Liver (tissue), 9 donors: ENCODE measurements around the gene HPS1. TPM values are rescaled to one million over a fixed set of nuclear protein-coding genes. Genes with fewer than 3 reads are reported as not detected.

ENCODE experiments used
- DNase-seq: peaks from one replicate; pipeline ENCODE4 v3.0.0-alpha.2; 2017; ENCODE audit warnings: low spot score
- H3K27ac ChIP-seq, 2 donors: one replicate each; pipeline ENCODE4 v1.7.0; 2013; ENCODE audit warnings: inconsistent platforms in 2 of 2, low read length in 2 of 2, control low read depth in 1 of 2, low read depth in 1 of 2, mild to moderate bottlenecking in 1 of 2
- H3K27me3 ChIP-seq, 4 donors: one replicate each; pipeline versions ENCODE4 v1.6.1 to v1.7.0; 2013; ENCODE audit warnings: low read length in 3 of 4, inconsistent platforms in 1 of 4, mild to moderate bottlenecking in 1 of 4, moderate library complexity in 1 of 4; ENCODE audit not compliant: control insufficient read depth in 4 of 4, insufficient read depth in 4 of 4
- H3K36me3 ChIP-seq, 4 donors: one replicate each; pipeline versions ENCODE4 v1.6.1 to v1.7.0; 2013; ENCODE audit warnings: low read length in 3 of 4, mild to moderate bottlenecking in 3 of 4, low read depth in 1 of 4, moderate library complexity in 1 of 4; ENCODE audit not compliant: control insufficient read depth in 4 of 4, insufficient read depth in 3 of 4
- H3K4me1 ChIP-seq, 4 donors: one replicate each; pipeline versions ENCODE4 v1.6.1 to v1.7.0; 2013; ENCODE audit warnings: low read length in 3 of 4, mild to moderate bottlenecking in 3 of 4, moderate library complexity in 1 of 4; ENCODE audit not compliant: control insufficient read depth in 4 of 4, insufficient read depth in 4 of 4
- H3K4me3 ChIP-seq, 3 donors: one replicate each; pipeline versions ENCODE4 v1.6.1 to v1.7.0; 2013; ENCODE audit warnings: low read length in 3 of 3, control low read depth in 1 of 3, low read depth in 1 of 3, mild to moderate bottlenecking in 1 of 3
- H3K9ac ChIP-seq, 2 donors: one replicate each; pipeline ENCODE4 v1.7.0; 2013; ENCODE audit warnings: low read length in 2 of 2, mild to moderate bottlenecking in 2 of 2, moderate library complexity in 2 of 2, control low read depth in 1 of 2, low read depth in 1 of 2
- H3K9me3 ChIP-seq, 4 donors: one replicate each; pipeline versions ENCODE4 v1.6.1 to v1.7.0; 2013; ENCODE audit warnings: low read length in 3 of 4; ENCODE audit not compliant: control insufficient read depth in 4 of 4
- ATF3 ChIP-seq: IDR thresholded peaks from 2 replicates; pipeline ENCODE4 v1.6.1; 2016; ENCODE audit warnings: antibody characterized with exemption
- FOXA2 ChIP-seq: IDR thresholded peaks from 2 replicates; pipeline ENCODE4 v1.6.1; 2016; ENCODE audit warnings: antibody characterized with exemption
- HNF4A ChIP-seq, 2 donors: conservative IDR thresholded peaks; 2 replicates each; pipeline ENCODE4 v1.6.1; 2016; ENCODE audit warnings: antibody characterized with exemption in 2 of 2, mild to moderate bottlenecking in 2 of 2
- HNF4G ChIP-seq: IDR thresholded peaks from 2 replicates; pipeline ENCODE4 v1.6.1; 2016; ENCODE audit warnings: antibody characterized with exemption
- JUND ChIP-seq, 2 donors: IDR thresholded peaks; 2 replicates each; pipeline ENCODE4 v1.6.1; 2016; ENCODE audit warnings: antibody characterized with exemption in 2 of 2
- MAX ChIP-seq: IDR thresholded peaks from 2 replicates; pipeline ENCODE4 v1.6.1; 2016; ENCODE audit warnings: antibody characterized with exemption
- RAD21 ChIP-seq, 2 donors: IDR thresholded peaks; 2 replicates each; pipeline ENCODE4 v1.6.1; 2016; ENCODE audit warnings: antibody characterized with exemption in 2 of 2, mild to moderate bottlenecking in 2 of 2
- REST ChIP-seq: IDR thresholded peaks from 2 replicates; pipeline ENCODE4 v1.6.1; 2016; ENCODE audit warnings: antibody characterized with exemption, mild to moderate bottlenecking
- RXRA ChIP-seq, 2 donors: IDR thresholded peaks; 2 replicates each; pipeline ENCODE4 v1.6.1; 2017 to 2018; ENCODE audit warnings: antibody characterized with exemption in 2 of 2, mild to moderate bottlenecking in 1 of 2
- SP1 ChIP-seq: IDR thresholded peaks from 2 replicates; pipeline ENCODE4 v1.6.1; 2018; ENCODE audit warnings: antibody characterized with exemption, mild to moderate bottlenecking
- YY1 ChIP-seq: IDR thresholded peaks from 2 replicates; pipeline ENCODE4 v1.6.1; 2016; ENCODE audit warnings: antibody characterized with exemption, mild to moderate bottlenecking
- WGBS: extraction: QIAGEN DNeasy Blood & Tissue Kit; methylation state at CpG from one replicate; pipeline ENCODE4 v1.1.7; 2013; 5-methylcytosine and 5-hydroxymethylcytosine counted together
- polyA plus RNA-seq, 2 donors: library from polyadenylated mRNA; stranded (reverse) in 1 of 2; unstranded in 1 of 2; fragments of 200-250 nt in 1 of 2; fragments of >200 nt in 1 of 2; fragmentation: Nextera tagmentation in 1 of 2; extraction: Ambion mirVana in 1 of 2; gene quantifications; one replicate each; pipeline versions ENCODE4 v1.2.1 to v1.2.3, GENCODE V29; 2013 to 2015
- total RNA-seq, 2 donors: library from RNA; depleted of rRNA; stranded (reverse); fragments of >200 nt; gene quantifications; one replicate each; pipeline ENCODE4 v1.2.3, GENCODE V29; 2014
- donor health status: healthy.
- donor health status: healthy.
- donor health status: healthy.
- donor health status: healthy.
- donor health status: healthy.

HPS1 gene
- total and polyA plus RNA-seq, 4 donors, result 19.9 to 56.7 (median 29.8) TPM

GRCh38 chr10:98433881-98434732, 12.6 kb downstream of the HPS1 start:
- Histone ChIP-seq H3K9me3 (no peaks in the 10 kb centered on the region), H3K36me3 (peaks cover 33 to 53% (median 47%) of the 10 kb centered on the region in 4 donors), H3K4me3 (no peak overlapping the region), H3K9ac (no peak overlapping the region), H3K27ac (no peak overlapping the region), H3K27me3 (no peaks in the 10 kb centered on the region), H3K4me1 (no peaks in the 10 kb centered on the region)
- TF ChIP-seq ATF3 (no peak), SP1 (no peak), HNF4G (no peak), RAD21 (IDR thresholded peaks at IDR 0.05) (no peak), MAX (no peak), REST (no peak), HNF4A (conservative IDR thresholded peaks at IDR 0.05) (no peak)
- WGBS, result 96% methylated on average over 21 of the region's 21 CpGs
- DNase-seq, result no peak

GRCh38 chr10:98433371-98433770, 13.4 kb downstream of the HPS1 start:
- DNase-seq, result no peak
- H3K4me1 ChIP-seq, result no peaks in the 10 kb centered on the region

More at GRCh38 chr10:98433371-98433770, 13.4 kb downstream of the HPS1 start:
- no peak overlapping the region for H3K27ac ChIP-seq
- TF ChIP-seq YY1, result no peak
- TF ChIP-seq FOXA2, result no peak
- no peak for TF ChIP-seq RXRA (IDR thresholded peaks at IDR 0.05)
- no peak for TF ChIP-seq ATF3
- TF ChIP-seq REST, result no peak
- TF ChIP-seq JUND (IDR thresholded peaks at IDR 0.05), result no peak
- no peak for TF ChIP-seq MAX
- TF ChIP-seq SP1, result no peak
- TF ChIP-seq RAD21 (IDR thresholded peaks at IDR 0.05), result no peak
- H3K9me3 ChIP-seq, result no peaks in the 10 kb centered on the region
- H3K27me3 ChIP-seq, result no peaks in the 10 kb centered on the region
- peaks cover 31 to 56% (median 49%) of the 10 kb centered on the region in 4 donors for H3K36me3 ChIP-seq
- no peak overlapping the region for H3K9ac ChIP-seq
- 100% methylated on average over 1 of the region's 1 CpG for WGBS
- H3K4me3 ChIP-seq, result no peak overlapping the region
